Limb (tissue), 2 donors: Measurements from ENCODE around the gene ZEB1.
A peak's percentile ranks its signal among the peaks of the same experiment; 100 is the strongest.
"Not testable (repeated sequence)": the region's sequence is repeated elsewhere in the genome, so short reads cannot be mapped to it uniquely, and the experiment has no call there.

Experiments
- DNase-seq, 2 donors: peaks; one replicate each; pipeline ENCODE4 v3.0.0-alpha.2; 2016; ENCODE audit errors: extremely low spot score in 2 of 2

ZEB1 gene

GRCh38 chr10:31318382-31318853, 598 bp upstream of the ZEB1 start:
- DNase-seq: peak in 1 of 2 donors; percentile 48

DNA sequence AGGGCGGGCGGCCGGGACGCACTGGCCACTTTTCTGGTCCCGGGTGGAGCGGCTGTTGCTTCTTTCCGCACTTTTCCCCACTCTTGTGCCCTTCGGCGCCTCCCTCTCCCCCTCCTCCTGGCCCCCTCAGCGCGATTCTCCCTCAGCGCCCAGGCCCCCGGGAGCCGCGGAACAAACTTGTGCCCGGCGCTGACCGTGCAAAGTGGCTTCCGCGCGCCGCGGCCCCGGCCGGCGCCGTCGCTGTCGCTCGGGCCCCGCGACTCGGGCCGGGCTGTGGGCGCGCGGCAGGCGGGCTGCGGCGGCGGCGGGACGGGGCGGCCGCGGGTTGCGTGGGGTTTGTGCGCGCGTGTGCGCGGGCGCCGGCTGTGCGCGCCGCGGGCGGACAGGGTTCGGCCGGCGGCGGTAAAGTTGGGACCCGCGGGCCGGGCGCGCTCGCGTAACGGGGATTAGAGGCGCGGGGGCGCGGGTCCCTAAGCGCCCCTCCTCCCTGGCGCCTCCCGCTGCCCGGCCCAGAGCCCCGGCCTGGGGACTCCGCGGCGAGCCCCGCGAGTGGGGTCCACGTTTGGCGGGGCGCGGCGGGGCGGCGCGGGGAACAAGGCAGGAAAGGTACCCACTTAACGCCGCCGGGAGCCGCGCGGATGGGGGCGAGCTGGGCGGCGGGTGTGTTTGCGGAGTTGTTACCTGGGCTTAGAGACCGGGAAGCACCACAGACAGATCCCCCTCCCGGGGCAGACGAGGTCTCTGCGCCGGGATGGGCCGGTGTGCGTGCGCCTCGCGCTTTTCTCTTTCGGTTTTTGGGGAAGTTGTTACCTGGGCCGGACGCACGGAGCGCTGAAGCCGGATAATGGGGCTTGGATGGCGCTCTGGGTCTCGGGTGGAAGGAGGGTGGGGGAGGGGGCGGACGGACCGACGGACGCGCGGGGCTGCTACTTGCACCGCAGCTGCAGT, 860 bp downstream of the ZEB1 start:
- peak in 1 of 2 donors; percentile 79 for DNase-seq

DNA sequence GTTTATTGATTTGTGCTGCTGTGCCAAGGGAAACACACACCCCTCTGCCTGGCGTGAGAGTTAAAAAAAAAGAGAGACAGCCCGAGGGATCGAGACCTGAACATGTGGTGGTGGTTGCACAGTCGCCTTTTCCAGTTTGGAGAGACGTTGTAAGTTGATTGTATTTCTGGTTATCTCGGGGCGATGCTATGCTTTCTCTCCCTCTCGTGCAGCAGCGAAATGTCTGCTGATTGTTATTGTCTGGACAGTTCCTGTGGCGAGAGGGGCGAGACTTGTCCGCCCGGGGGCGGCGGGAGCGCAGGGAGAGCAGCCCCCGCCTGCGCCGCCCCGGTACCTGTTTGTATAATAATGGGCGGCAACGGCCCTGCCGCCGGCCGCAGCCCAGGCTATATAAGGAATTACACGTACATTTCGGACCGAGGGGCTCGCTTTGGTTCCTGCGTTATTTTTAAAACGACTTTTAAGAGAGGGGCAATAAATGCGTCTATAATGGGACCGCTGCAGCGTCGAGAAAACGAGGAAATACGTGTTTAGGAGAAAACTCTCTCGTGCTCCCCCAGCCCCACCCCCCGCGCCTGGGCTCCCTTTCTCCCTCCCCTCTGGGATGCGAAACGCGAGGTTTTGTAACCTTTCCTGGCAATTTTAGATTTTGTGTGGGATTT, 1.7 kb downstream of the ZEB1 start:
- DNase-seq: peak; percentile 42 to 78

DNA sequence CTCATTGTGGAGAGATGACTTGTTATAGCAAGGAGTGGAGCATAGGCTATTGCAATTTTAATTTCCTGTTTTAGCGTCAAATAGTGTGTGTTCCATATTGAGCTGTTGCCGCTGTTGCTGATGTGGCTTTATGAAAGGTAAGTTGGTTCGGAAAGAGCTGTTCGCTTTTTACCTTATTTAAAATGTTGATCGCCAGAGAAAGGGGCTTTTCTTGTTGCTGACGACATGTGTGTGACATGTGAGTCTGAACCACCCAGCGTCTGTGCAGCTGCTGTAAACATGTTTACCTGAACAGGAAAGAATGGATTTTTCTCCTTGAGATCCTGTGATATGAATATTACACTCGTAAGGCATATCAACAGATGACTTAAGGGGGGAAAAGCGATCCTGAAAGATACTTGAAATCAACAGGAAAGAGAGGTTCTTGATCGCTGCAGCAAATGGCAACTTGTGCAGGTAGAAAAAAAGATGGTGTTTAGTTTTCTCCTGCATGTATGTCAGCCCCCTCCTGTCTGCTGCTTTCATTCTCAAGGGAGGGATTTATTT, 2.5 kb downstream of the ZEB1 start:
- DNase-seq: peak in 1 of 2 donors; percentile 35

GRCh38 chr10:31322647-31323046, 3.6 kb downstream of the ZEB1 start:
- DNase-seq: peak in 1 of 2 donors; percentile 33

GRCh38 chr10:31340343-31340742, 21.3 kb downstream of the ZEB1 start:
- no peak for DNase-seq

GRCh38 chr10:31341552-31341951, 22.5 kb downstream of the ZEB1 start:
- DNase-seq: no peak

- DNase-seq: no peak
Observed at GRCh38 chr10:31343009-31343408, 24.0 kb downstream of the ZEB1 start.

GRCh38 chr10:31343551-31343950, 24.5 kb downstream of the ZEB1 start:
- DNase-seq: no peak

DNA sequence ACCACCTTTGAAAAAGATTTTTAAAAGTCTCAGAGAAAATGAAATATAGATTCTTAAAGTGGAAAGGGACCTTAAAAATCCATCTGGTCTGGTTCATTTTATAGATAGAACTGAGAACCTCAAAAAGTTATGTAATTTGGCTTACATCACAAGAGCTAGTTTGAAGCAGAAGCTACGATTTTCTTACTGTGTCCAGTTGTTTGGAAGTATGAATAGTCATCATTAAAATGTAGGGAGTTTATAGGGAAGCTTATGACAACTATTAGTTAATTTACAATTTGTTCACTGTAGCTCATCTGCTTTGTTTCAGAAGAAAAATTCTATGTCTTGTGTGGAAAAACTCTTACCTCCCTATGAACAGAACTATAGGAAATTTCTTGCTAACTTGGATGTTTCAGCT, 26.9 kb downstream of the ZEB1 start:
- no peak for DNase-seq

DNA sequence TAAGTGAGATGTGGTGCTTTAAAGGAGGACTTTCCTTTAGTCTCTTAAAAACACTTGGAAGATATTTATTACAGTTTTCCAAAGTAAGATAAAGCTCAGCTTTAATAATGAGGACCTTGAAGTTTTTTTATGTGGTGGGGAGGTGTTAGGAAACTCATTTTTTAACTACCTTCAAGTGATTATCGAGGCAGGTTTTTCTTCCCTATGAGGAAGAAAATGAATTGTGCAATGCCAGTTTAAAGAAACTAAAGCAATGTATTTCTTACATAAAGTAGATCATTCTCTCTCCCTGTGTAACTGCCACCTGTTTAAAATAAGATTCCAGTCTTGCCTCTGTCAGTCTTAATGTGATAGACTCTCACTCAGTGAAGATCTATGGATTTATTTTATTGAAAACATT, 27.9 kb downstream of the ZEB1 start:
- DNase-seq: no peak

DNA sequence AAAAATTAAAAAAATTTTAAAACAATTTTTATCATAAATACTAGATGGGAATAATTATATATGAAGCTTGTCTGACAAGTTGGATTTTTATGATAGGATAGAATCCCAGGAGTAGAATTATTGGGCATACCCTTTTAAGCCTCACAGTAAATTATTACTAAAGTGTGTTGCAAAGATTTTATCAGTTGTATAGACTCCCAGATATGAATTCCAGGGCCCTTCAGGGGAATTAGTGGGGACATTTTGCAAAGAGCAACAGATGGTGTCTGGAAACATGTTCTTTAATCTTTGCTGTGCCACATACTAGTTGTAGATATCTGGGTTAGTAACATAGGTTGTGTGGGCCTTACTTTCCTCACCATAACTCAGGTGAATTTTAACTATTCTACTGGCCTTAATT, 28.7 kb downstream of the ZEB1 start:
- no peak for DNase-seq

DNA sequence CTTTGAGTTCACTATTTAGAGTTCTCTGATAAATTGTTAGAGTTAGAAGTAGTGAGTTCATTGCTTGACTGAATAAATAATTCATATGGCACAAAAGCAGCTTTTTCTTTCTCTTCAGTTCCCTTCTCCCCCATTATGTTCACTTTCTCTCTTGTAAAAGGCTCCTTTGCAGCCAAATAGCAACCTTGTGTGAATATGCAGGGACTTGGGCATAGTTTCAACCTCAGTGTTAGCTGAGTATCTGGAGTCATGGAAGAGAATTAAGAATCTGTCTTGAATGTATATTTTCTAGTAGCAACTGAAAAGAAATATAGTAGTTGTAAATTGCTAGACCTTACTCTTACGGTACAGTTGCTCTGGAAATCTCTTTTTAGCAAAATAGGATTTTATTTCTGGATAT, 31.9 kb downstream of the ZEB1 start:
- no peak for DNase-seq

- no peak for DNase-seq
Observed at GRCh38 chr10:31352436-31353226, 33.6 kb downstream of the ZEB1 start.

GRCh38 chr10:31353574-31353973, 34.6 kb downstream of the ZEB1 start:
- no peak for DNase-seq

GRCh38 chr10:31358688-31359330, 39.8 kb downstream of the ZEB1 start:
- no peak for DNase-seq

GRCh38 chr10:31359979-31360378, 41.0 kb downstream of the ZEB1 start:
- DNase-seq: no peak

DNA sequence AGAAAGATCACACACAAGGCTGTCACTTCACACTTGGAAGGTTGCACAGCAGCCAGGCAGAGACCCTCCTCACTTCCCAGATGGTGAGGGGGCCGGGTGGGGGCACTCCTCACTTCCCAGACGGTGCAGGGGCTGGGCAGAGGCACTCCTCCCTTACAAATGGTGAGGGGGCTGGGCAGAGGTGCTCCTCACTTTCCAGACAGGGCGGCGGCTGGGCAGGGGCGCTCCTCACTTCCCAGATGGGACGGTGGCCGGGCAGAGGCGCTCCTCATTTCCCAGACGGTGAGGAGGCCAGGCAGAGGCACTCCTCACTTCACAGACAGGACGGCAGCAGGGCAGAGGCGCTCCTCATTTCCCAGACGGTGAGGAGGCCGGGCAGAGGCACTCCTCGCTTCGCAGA, 42.5 kb downstream of the ZEB1 start:
- DNase-seq: not testable (repeated sequence)

DNA sequence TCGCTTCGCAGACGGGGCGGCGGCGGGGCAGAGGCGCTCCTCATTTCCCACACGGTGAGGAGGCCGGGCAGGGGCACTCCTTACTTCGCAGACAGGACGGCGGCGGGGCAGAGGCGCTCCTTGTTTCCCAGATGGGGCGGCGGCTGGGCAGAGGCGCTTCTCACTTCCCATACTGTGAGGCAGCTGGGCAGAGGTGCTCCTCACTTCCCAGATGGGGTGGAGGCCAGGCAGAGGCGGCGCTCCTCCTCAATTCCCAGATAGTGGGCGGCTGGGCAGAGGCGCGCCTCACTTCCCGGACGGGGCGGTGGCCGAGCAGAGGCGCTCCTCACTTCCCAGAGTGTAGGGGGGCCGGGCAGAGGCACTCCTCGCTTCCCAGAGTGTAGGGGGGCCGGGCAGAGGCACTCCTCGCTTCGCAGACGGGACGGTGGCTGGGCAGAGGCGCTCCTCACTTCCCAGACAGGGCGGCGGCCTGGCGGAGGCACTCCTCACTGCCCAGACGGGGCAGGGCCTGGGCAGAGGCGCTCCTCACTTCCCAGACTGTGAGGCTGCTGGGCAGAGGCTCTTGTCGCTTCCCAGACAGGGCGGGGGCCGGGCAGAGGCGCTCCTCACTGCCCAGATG, 43.1 kb downstream of the ZEB1 start:
- DNase-seq: no peak

DNA sequence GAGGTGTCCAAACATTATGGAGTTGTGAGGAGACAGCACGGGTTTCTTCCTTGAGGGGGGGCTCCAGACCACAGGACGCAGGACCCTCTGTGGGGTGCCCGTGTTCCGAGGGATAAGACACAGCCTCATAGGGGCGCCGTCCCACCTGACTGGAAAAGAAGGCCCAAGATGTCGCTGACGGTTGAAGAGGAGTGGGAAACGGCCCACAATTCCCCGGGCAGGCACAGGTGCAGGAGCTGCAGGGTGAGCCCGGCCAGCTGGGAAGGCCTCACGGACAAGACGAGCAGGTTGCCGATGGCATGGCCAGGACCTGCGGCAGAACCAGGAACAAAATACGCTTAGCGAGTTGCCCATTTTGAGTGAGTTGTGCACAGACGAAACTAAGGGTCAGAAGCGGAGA, 44.7 kb downstream of the ZEB1 start:
- DNase-seq: not testable (repeated sequence)

DNA sequence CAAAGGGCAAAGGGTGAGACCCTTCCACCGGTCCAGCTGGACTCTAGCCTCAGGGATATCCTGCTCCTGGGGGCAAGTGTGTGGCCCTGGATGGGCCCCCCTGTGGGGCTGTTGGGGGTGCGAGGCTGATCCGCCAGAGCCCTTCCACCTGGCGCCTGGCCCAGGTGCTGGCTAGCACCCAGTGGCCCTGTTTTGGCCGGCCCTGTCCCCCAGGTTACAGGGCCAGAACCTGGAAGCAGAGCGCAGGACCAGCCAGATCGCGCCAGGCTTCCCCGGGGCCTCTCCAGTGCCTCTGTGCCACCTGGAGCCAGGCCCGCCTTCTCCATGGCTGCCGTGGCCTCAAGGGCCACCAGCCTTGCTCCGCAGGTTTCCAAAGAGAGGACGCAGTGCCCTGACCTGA, 45.2 kb downstream of the ZEB1 start:
- not testable (repeated sequence) for DNase-seq
